Osteocyte (in vitro differentiated cells): ENCODE measurements around the gene DBF4. TPM values are rescaled to one million over a fixed set of nuclear protein-coding genes. Genes with fewer than 3 reads are reported as not detected.

Experiments
- DNase-seq: peaks from one replicate; pipeline ENCODE4 v3.0.0; 2021; ENCODE audit warnings: mixed read lengths; ENCODE audit not compliant: unreplicated experiment; ENCODE audit errors: extremely low spot score
- H3K27ac Mint-ChIP-seq: one replicate; pipeline ENCODE4 v1.8.0; 2021; ENCODE audit warnings: mild to moderate bottlenecking, mixed read lengths; ENCODE audit not compliant: unreplicated experiment
- H3K27me3 Mint-ChIP-seq: one replicate; pipeline ENCODE4 v1.8.0; 2021; ENCODE audit warnings: mixed read lengths; ENCODE audit not compliant: unreplicated experiment
- H3K36me3 Mint-ChIP-seq: one replicate; pipeline ENCODE4 v1.8.0; 2021; ENCODE audit warnings: mixed read lengths; ENCODE audit not compliant: unreplicated experiment
- H3K4me1 Mint-ChIP-seq: one replicate; pipeline ENCODE4 v1.8.0; 2021; ENCODE audit warnings: mixed read lengths; ENCODE audit not compliant: unreplicated experiment
- H3K4me3 Mint-ChIP-seq: one replicate; pipeline ENCODE4 v1.8.0; 2021; ENCODE audit warnings: mild to moderate bottlenecking, moderate library complexity, mixed read lengths; ENCODE audit not compliant: unreplicated experiment
- H3K9me3 Mint-ChIP-seq: one replicate; pipeline ENCODE4 v1.8.0; 2021; ENCODE audit warnings: mixed read lengths; ENCODE audit not compliant: unreplicated experiment
- CTCF ChIP-seq: fragments of 200-600 bp; sonication (generic); IDR thresholded peaks from 2 replicates; pipeline ENCODE4 v1.5.0; 2021; ENCODE audit warnings: antibody characterized with exemption, mild to moderate bottlenecking, moderate library complexity
- total RNA-seq: library from RNA; stranded (reverse); gene quantifications from 2 replicates; pipeline ENCODE4 v1.2.1, GENCODE V29; 2021

Gene DBF4
- total RNA-seq, 1 donor from 2014 or later: 9.7 TPM

- H3K36me3 Mint-ChIP-seq: no peaks in the 10 kb centered on the region
- peak overlapping the region; percentile 91 for H3K4me3 Mint-ChIP-seq
- no peak overlapping the region for H3K27ac Mint-ChIP-seq
- H3K9me3 Mint-ChIP-seq: no peaks in the 10 kb centered on the region
- H3K27me3 Mint-ChIP-seq: peaks cover 59% of the 10 kb centered on the region
- no peak for DNase-seq
- TF ChIP-seq CTCF: no peak
- H3K4me1 Mint-ChIP-seq: peaks cover 10% of the 10 kb centered on the region
Measured at GRCh38 chr7:87933605-87933952, 57.3 kb downstream of the DBF4 start.

- Mint-ChIP-seq H3K9me3 (no peaks in the 10 kb centered on the region), H3K4me1 (peaks cover 10% of the 10 kb centered on the region), H3K36me3 (no peaks in the 10 kb centered on the region), H3K27me3 (peaks cover 54% of the 10 kb centered on the region), H3K27ac (no peak within 1 kb of the TSS), H3K4me3 (peak within 1 kb of the TSS; percentile 91)
- peak; percentile 12 for TF ChIP-seq CTCF
- peak; percentile 93 for DNase-seq
Measured at GRCh38 chr7:87933953-87934698, 57.8 kb downstream of the DBF4 start, which contains the start of gene ADAM22. TSS of gene ADAM22 (plus strand) at chr7:87934251. CDS start at chr7:87934466, 215 bp downstream.

GRCh38 chr7:87934699-87935383 is 58.5 kb downstream of the DBF4 start:
- peak overlapping the region; percentile 91 for H3K4me3 Mint-ChIP-seq
- no peaks in the 10 kb centered on the region for H3K9me3 Mint-ChIP-seq
- peaks cover 46% of the 10 kb centered on the region for H3K27me3 Mint-ChIP-seq
- TF ChIP-seq CTCF: no peak
- H3K36me3 Mint-ChIP-seq: no peaks in the 10 kb centered on the region
- no peak for DNase-seq
- H3K4me1 Mint-ChIP-seq: peaks cover 10% of the 10 kb centered on the region
- H3K27ac Mint-ChIP-seq: no peak overlapping the region

- no peak for TF ChIP-seq CTCF
- no peak overlapping the region for H3K27ac Mint-ChIP-seq
- H3K9me3 Mint-ChIP-seq: no peaks in the 10 kb centered on the region
- H3K36me3 Mint-ChIP-seq: no peaks in the 10 kb centered on the region
- peaks cover 10% of the 10 kb centered on the region for H3K4me1 Mint-ChIP-seq
- H3K4me3 Mint-ChIP-seq: peak overlapping the region; percentile 91
- DNase-seq: no peak
- peaks cover 41% of the 10 kb centered on the region for H3K27me3 Mint-ChIP-seq
Measured at GRCh38 chr7:87935384-87935706, 59.1 kb downstream of the DBF4 start.

GRCh38 chr7:87941138-87941537 is 64.8 kb downstream of the DBF4 start:
- peaks cover 20% of the 10 kb centered on the region for H3K27me3 Mint-ChIP-seq
- no peaks in the 10 kb centered on the region for H3K36me3 Mint-ChIP-seq
- no peak for TF ChIP-seq CTCF
- H3K4me1 Mint-ChIP-seq: no peaks in the 10 kb centered on the region
- no peak overlapping the region for H3K4me3 Mint-ChIP-seq
- no peak overlapping the region for H3K27ac Mint-ChIP-seq
- DNase-seq: no peak
- H3K9me3 Mint-ChIP-seq: no peaks in the 10 kb centered on the region
